Neural crest cell (in vitro differentiated cells): ENCODE results near the gene MAP6D1. TPM values are rescaled to one million over a fixed set of nuclear protein-coding genes. Genes with fewer than 3 reads are reported as not detected.

ENCODE experiments used
- DNase-seq: peaks from one replicate; pipeline ENCODE4 v3.0.0; 2021; ENCODE audit warnings: low read depth, mixed read lengths, low spot score
- H3K27ac Mint-ChIP-seq: one replicate; pipeline ENCODE4 v1.8.0; 2021; ENCODE audit warnings: mild to moderate bottlenecking, mixed read lengths; ENCODE audit not compliant: unreplicated experiment
- H3K27me3 Mint-ChIP-seq: 2 replicates; pipeline ENCODE4 v1.8.0; 2021; ENCODE audit warnings: low read depth, mild to moderate bottlenecking, mixed read lengths
- H3K36me3 Mint-ChIP-seq: 2 replicates; pipeline ENCODE4 v1.8.0; 2021; ENCODE audit warnings: low read depth, mild to moderate bottlenecking, mixed read lengths
- H3K4me1 Mint-ChIP-seq: 2 replicates; pipeline ENCODE4 v1.8.0; 2021; ENCODE audit warnings: mixed read lengths
- H3K4me3 Mint-ChIP-seq: one replicate; pipeline ENCODE4 v1.8.0; 2021; ENCODE audit warnings: mild to moderate bottlenecking, mixed read lengths
- H3K9me3 Mint-ChIP-seq: 2 replicates; pipeline ENCODE4 v1.8.0; 2021; ENCODE audit warnings: mixed read lengths
- total RNA-seq: library from RNA; stranded (reverse); gene quantifications from 2 replicates; pipeline ENCODE4 v1.2.1, GENCODE V29; 2021
- TF ChIP-seq, protein P1 (sequence below): fragments of 200-600 bp; sonication (generic); conservative IDR thresholded peaks from 2 replicates; pipeline ENCODE4 v1.5.0; 2021; ENCODE audit warnings: antibody characterized with exemption, mild to moderate bottlenecking

The MAP6D1 gene
- total RNA-seq, 1 donor from 2014 or later, result 4.9 TPM

GRCh38 chr3:183823963-183824362, 1.4 kb downstream of the MAP6D1 start:
- TF ChIP-seq, protein P1, sequence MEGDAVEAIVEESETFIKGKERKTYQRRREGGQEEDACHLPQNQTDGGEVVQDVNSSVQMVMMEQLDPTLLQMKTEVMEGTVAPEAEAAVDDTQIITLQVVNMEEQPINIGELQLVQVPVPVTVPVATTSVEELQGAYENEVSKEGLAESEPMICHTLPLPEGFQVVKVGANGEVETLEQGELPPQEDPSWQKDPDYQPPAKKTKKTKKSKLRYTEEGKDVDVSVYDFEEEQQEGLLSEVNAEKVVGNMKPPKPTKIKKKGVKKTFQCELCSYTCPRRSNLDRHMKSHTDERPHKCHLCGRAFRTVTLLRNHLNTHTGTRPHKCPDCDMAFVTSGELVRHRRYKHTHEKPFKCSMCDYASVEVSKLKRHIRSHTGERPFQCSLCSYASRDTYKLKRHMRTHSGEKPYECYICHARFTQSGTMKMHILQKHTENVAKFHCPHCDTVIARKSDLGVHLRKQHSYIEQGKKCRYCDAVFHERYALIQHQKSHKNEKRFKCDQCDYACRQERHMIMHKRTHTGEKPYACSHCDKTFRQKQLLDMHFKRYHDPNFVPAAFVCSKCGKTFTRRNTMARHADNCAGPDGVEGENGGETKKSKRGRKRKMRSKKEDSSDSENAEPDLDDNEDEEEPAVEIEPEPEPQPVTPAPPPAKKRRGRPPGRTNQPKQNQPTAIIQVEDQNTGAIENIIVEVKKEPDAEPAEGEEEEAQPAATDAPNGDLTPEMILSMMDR, result no peak
- Mint-ChIP-seq H3K4me1 (peaks cover 15% of the 10 kb centered on the region), H3K36me3 (peaks cover 4% of the 10 kb centered on the region), H3K27me3 (peaks cover 3% of the 10 kb centered on the region), H3K27ac (no peak overlapping the region), H3K9me3 (no peaks in the 10 kb centered on the region), H3K4me3 (peak overlapping the region; percentile 85)
- no peak for DNase-seq

- H3K9me3 Mint-ChIP-seq, result no peaks in the 10 kb centered on the region
- TF ChIP-seq, protein P1, result no peak
- H3K4me1 Mint-ChIP-seq, result peaks cover 15% of the 10 kb centered on the region
- H3K27ac Mint-ChIP-seq, result no peak overlapping the region
- peaks cover 4% of the 10 kb centered on the region for H3K36me3 Mint-ChIP-seq
- peak overlapping the region; percentile 87 for H3K4me3 Mint-ChIP-seq
- peak; percentile 39 for DNase-seq
- H3K27me3 Mint-ChIP-seq, result peaks cover 3% of the 10 kb centered on the region
These were observed 2.7 kb downstream of the MAP6D1 start for GRCh38 chr3:183822631-183823030.

- H3K36me3 Mint-ChIP-seq, result peaks cover 16% of the 10 kb centered on the region
- peaks cover 15% of the 10 kb centered on the region for H3K4me1 Mint-ChIP-seq
- peaks cover 3% of the 10 kb centered on the region for H3K27me3 Mint-ChIP-seq
- H3K27ac Mint-ChIP-seq, result no peak overlapping the region
- H3K4me3 Mint-ChIP-seq, result peak overlapping the region; percentile 71
- H3K9me3 Mint-ChIP-seq, result no peaks in the 10 kb centered on the region
- TF ChIP-seq, protein P1, result no peak
- no peak for DNase-seq
These were observed 5.5 kb downstream of the MAP6D1 start for GRCh38 chr3:183819831-183820230.

DNA sequence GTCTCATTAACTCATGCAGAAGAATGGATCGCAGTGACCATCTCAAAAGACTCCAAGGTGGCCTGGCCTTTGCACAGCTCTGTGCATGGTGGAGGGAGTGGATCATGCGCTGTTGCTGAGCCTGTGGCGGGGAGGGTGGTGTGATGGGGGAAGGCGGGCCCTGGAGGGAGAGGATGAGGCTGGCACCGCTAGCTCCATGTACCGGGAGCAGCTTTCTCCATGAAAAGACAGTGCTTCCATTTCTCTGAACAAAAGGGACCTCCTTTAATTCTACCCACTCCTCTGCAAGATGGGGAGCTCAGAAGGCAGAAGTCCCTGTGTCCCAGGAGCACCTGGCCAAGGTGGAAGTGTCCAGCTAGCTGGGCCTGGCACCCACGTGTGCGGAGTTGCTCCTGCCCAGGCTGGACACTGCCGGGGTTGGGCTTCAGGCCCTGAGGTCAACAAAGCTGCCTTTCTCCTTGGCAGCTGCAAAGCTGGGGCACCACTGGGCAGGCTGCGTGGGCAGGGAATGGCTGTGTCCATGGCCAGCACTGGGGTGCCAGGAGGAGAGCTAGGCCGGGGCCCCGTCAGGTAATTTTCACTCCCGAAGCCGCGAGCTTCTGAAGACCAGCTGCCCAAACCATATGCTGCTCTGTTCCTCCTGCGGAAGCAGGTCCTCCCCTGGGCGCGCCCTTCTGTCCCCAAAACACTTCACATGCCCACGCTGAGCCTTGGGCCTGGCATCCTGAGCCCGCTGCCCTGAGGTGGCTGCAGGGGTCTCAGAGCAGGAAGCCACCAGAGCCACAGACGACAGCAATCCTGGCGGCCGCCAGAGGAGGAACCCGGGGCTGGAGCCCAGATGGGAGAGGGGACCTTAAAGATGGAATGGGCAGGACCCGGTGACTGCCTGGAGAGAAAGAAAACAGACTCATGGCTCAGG, 6.4 kb downstream of the MAP6D1 start:
- H3K4me1 Mint-ChIP-seq, result peaks cover 9% of the 10 kb centered on the region
- H3K27me3 Mint-ChIP-seq, result peaks cover 3% of the 10 kb centered on the region
- no peak overlapping the region for H3K27ac Mint-ChIP-seq
- DNase-seq, result no peak
- TF ChIP-seq, protein P1, result no peak
- H3K4me3 Mint-ChIP-seq, result peak overlapping the region; percentile 51
- peaks cover 19% of the 10 kb centered on the region for H3K36me3 Mint-ChIP-seq
- no peaks in the 10 kb centered on the region for H3K9me3 Mint-ChIP-seq

DNA sequence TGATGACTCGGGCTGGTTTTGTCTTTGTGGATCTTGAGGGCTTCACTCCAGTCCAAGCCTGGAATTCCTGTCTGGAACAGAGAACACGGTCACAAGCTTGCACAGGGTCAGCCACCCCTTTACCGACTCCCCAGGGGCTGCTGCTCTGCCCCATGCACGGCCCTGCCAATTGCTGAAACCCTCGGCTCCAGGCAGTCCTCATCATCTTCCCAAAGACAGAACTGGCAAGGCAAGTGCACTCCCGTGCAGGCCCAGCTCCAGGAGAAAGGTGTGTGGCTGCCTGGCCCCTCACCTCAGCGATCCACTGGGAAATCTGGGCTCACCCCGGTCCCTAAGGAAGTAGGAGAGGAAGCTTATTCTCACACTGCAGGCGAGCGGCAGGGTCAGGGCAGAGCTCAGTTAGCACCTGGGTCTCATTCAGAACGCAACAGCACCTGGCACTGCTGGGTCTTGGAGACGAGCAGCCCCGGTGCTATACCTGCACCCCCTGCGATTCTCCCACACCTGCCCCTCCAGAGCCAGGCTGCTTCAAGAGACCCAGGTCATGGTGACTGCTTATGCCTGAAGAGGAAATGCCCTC, 7.2 kb downstream of the MAP6D1 start:
- no peak for DNase-seq
- H3K27ac Mint-ChIP-seq, result no peak overlapping the region
- peaks cover 21% of the 10 kb centered on the region for H3K36me3 Mint-ChIP-seq
- H3K9me3 Mint-ChIP-seq, result no peaks in the 10 kb centered on the region
- H3K4me1 Mint-ChIP-seq, result peaks cover 8% of the 10 kb centered on the region
- peak overlapping the region; percentile 51 for H3K4me3 Mint-ChIP-seq
- peaks cover 3% of the 10 kb centered on the region for H3K27me3 Mint-ChIP-seq
- TF ChIP-seq, protein P1, result no peak
